Measurements from ENCODE around the gene MYH14. TPM values are rescaled to one million over a fixed set of nuclear protein-coding genes. Genes with fewer than 3 reads are reported as not detected.

MYH14 gene
- total and polyA plus RNA-seq, 10 of the 15 experiments (the other 5 are each of a cell fraction or from before 2014, with no cell fraction given), result 0.06 to 0.69 (median 0.15) TPM; not detected in 4

GRCh38 chr19:50290775-50291174 lies 87.4 kb downstream of the MYH14 start:
- H3K79me2 ChIP-seq (ENCODE audit: control insufficient read depth, insufficient read depth, low read length), result no peaks in the 10 kb centered on the region
- CTCF ChIA-PET, result interaction anchor here (0.6 kb wide), 1 partner anchor 220 kb away, joined by 3 read pairs; the partner anchor contains the start of gene JOSD2
- H3K9ac ChIP-seq (ENCODE audit: control insufficient read depth, insufficient read depth, low read length), result no peak overlapping the region
- WGBS (ENCODE audit: insufficient coverage, insufficient replicate concordance, low lambda C conversion rate, missing lambda C conversion rate), result 45% methylated on average over 15 of the region's 15 CpGs
- no peak overlapping the region for H3K4me3 ChIP-seq
- no peaks in the 10 kb centered on the region for H3K4me1 ChIP-seq (ENCODE audit: control insufficient read depth, insufficient read depth, low read length)
- H3K4me2 ChIP-seq (ENCODE audit: control insufficient read depth, insufficient read depth), result no peak overlapping the region
- in situ Hi-C loops (cut with MboI) (no loop called here), intact Hi-C loops (cut with micrococcal nuclease; ENCODE audit: unreplicated experiment) (no loop called here)
- DNase-seq (ENCODE audit: low read depth, low spot score) (no peak), ATAC-seq (no peak), FAIRE-seq (no peak)
- no peaks in the 10 kb centered on the region for H4K20me1 ChIP-seq (ENCODE audit: control insufficient read depth, insufficient read depth)
- no peak overlapping the region for H3K27ac ChIP-seq (ENCODE audit: control insufficient read depth, insufficient read depth)
- H3K36me3 ChIP-seq (ENCODE audit: control insufficient read depth in 2 of 2, insufficient read depth in 2 of 2, low read length in 1 of 2), result no peaks in the 10 kb centered on the region
- SMC1A ChIA-PET (ENCODE audit: uncharacterized antibody, unreplicated experiment), result interaction anchor here (0.6 to 0.9 kb wide), 2 partner anchors 9 to 26 kb away, joined by 3 read pairs; no protein-coding TSS in a partner anchor
- H3K9me3 ChIP-seq (replicated peaks; ENCODE audit: control insufficient read depth, insufficient read depth, low read length), result peaks cover 4% of the 10 kb centered on the region; the same call in 2 of the 3 replicates
- BruUV-seq (replicated peaks), result no TSS peak
- POLR2A ChIA-PET, result interaction anchor here (0.7 kb wide), 1 partner anchor 303 kb away, joined by 3 read pairs; no protein-coding TSS in a partner anchor
- RAD21 ChIA-PET (ENCODE audit: unreplicated experiment), result no interaction called here
- H2AFZ ChIP-seq (ENCODE audit: control insufficient read depth, low read depth, low read length), result no peak overlapping the region
- no peak for TF ChIP-seq ZSCAN29 (IDR thresholded peaks at IDR 0.05)
- no peak for TF ChIP-seq STAT3 (IDR thresholded peaks at IDR 0.05; ENCODE audit: low read depth, low read length)
- TF ChIP-seq MYB (IDR thresholded peaks at IDR 0.05; ENCODE audit: borderline replicate concordance, low read depth, low read length), result no peak
- TF ChIP-seq ZZZ3 (IDR thresholded peaks at IDR 0.05; ENCODE audit: control insufficient read depth, insufficient read length, low read depth), result no peak
- TF ChIP-seq HDAC6 (IDR thresholded peaks at IDR 0.05; ENCODE audit: unreplicated experiment), result no peak
- TF ChIP-seq RELB (IDR thresholded peaks at IDR 0.05; ENCODE audit: low read depth), result no peak
- H3K27me3 ChIP-seq (replicated peaks in 1 of 2; ENCODE audit: control insufficient read depth in 2 of 2, insufficient read depth in 2 of 2, low read length in 1 of 2), result no peaks in the 10 kb centered on the region

All from GM12878 (cell line).